HG02571 (cell line): ENCODE measurements around the gene RAX2.
"Not testable (repeated sequence)": the region's sequence is repeated elsewhere in the genome, so short reads cannot be mapped to it uniquely, and the experiment has no call there.

ENCODE experiments used
- ATAC-seq: cut with Tn5 transposase; IDR thresholded peaks from one replicate; pipeline ENCODE4 v1.9.1; 2021; ENCODE audit warnings: mild to moderate bottlenecking, moderate library complexity; ENCODE audit not compliant: unreplicated experiment

The RAX2 gene

GRCh38 chr19:3762130-3762473 lies 9.9 kb downstream of the RAX2 start:
- ATAC-seq = no peak

- ATAC-seq = peak; percentile 45
Measured at GRCh38 chr19:3761382-3762129, 10.5 kb downstream of the RAX2 start, which contains the start of gene APBA3. Gene APBA3 (minus strand): TSS chr19:3761692. CDS start chr19:3760264, 1,428 bp downstream.

- peak; percentile 3 for ATAC-seq
Measured at GRCh38 chr19:3760871-3761361, 11.1 kb downstream of the RAX2 start.

- ATAC-seq = no peak
Measured at GRCh38 chr19:3759482-3760254, 12.4 kb downstream of the RAX2 start.

GRCh38 chr19:3758297-3758696 lies 13.7 kb downstream of the RAX2 start:
- not testable (repeated sequence) for ATAC-seq

- ATAC-seq = not testable (repeated sequence)
Measured at GRCh38 chr19:3757705-3758104, 14.3 kb downstream of the RAX2 start.

- ATAC-seq = no peak
Measured at GRCh38 chr19:3753631-3754410, 18.2 kb downstream of the RAX2 start.

GRCh38 chr19:3752492-3752891 lies 19.5 kb downstream of the RAX2 start:
- no peak for ATAC-seq

- no peak for ATAC-seq
Measured at GRCh38 chr19:3751236-3751635, 20.8 kb downstream of the RAX2 start.

GRCh38 chr19:3750211-3750610 lies 21.8 kb downstream of the RAX2 start:
- no peak for ATAC-seq

- ATAC-seq = no peak
Measured at GRCh38 chr19:3748965-3749364, 23.1 kb downstream of the RAX2 start.

GRCh38 chr19:3746371-3747056 lies 25.5 kb downstream of the RAX2 start:
- no peak for ATAC-seq

- ATAC-seq = no peak
Measured at GRCh38 chr19:3745363-3746045, 26.5 kb downstream of the RAX2 start.

- no peak for ATAC-seq
Measured at GRCh38 chr19:3743486-3743885, 28.5 kb downstream of the RAX2 start.

GRCh38 chr19:3740431-3740830 lies 31.6 kb downstream of the RAX2 start:
- no peak for ATAC-seq

- no peak for ATAC-seq
Measured at GRCh38 chr19:3738477-3739220, 33.4 kb downstream of the RAX2 start.

GRCh38 chr19:3737487-3738205 lies 34.4 kb downstream of the RAX2 start:
- ATAC-seq = no peak

GRCh38 chr19:3736106-3736724 lies 35.8 kb downstream of the RAX2 start:
- no peak for ATAC-seq

- ATAC-seq = no peak
Measured at GRCh38 chr19:3734310-3734600, 37.8 kb downstream of the RAX2 start.
